ENCODE measurements around the gene MYO9A. TPM values are rescaled to one million over a fixed set of nuclear protein-coding genes. Genes with fewer than 3 reads are reported as not detected.
"Not testable (repeated sequence)": the region's sequence is repeated elsewhere in the genome, so short reads cannot be mapped to it uniquely, and the experiment has no call there.

MYO9A gene
- total RNA-seq, 1 experiment from 2014 or later = 23.0 TPM

- Histone ChIP-seq H4K20me1 (ENCODE audit: insufficient read depth) (no peaks in the 10 kb centered on the region), H3K4me1 (ENCODE audit: control insufficient read depth in 1 of 2, insufficient read depth in 2 of 2, low read length in 2 of 2) (peaks cover 0 to 4% of the 10 kb centered on the region in 2 experiments; a peak in 1 of 4 replicates), H3K36me3 (ENCODE audit: control insufficient read depth in 1 of 2, insufficient read depth in 2 of 2, low read length in 2 of 2) (no peaks in the 10 kb centered on the region; a peak in 1 of 4 replicates), H3K4me2 (ENCODE audit: low read length) (no peak overlapping the region), H3K9me2 (ENCODE audit: insufficient read depth) (no peaks in the 10 kb centered on the region), H3K27me3 (ENCODE audit: insufficient read depth, low read length) (no peaks in the 10 kb centered on the region), H3K9ac (ENCODE audit: low read length) (no peak overlapping the region), H2AFZ (ENCODE audit: low read depth, low read length, poor library complexity, severe bottlenecking) (no peak overlapping the region), H3K9me3 (ENCODE audit: control insufficient read depth in 1 of 2, insufficient read depth in 1 of 2, low read depth in 1 of 2, low read length in 2 of 2) (no peaks in the 10 kb centered on the region), H3K27ac (ENCODE audit: low read depth, low read length) (no peak overlapping the region), H3K4me3 (replicated peaks in 1 of 2; ENCODE audit: low read depth in 1 of 2, low read length in 2 of 2) (no peak overlapping the region), H3K79me2 (ENCODE audit: insufficient read depth, low read length) (no peaks in the 10 kb centered on the region)
- ChIA-PET POLR2A (no interaction called here), CTCF (no interaction called here), RAD21 (ENCODE audit: low non-redundant PET in 1 of 2, low total read pairs in 2 of 2, uncharacterized antibody in 2 of 2, unreplicated experiment in 2 of 2) (no interaction called here)
- no peak for DNase-seq (ENCODE audit: low read depth, low spot score)
- no peak for TF ChIP-seq ZFX (IDR thresholded peaks at IDR 0.05)
- intact Hi-C loops (cut with micrococcal nuclease) = no loop called here
- no TSS peak for BruUV-seq (replicated peaks)
- no peak for ATAC-seq
Observed at GRCh38 chr15:71999807-72000206, 118.1 kb downstream of the MYO9A start.

- H3K36me3 ChIP-seq (ENCODE audit: control insufficient read depth in 1 of 2, insufficient read depth in 2 of 2, low read length in 2 of 2); RAD21 ChIA-PET (ENCODE audit: low non-redundant PET in 1 of 2, low total read pairs in 2 of 2, uncharacterized antibody in 2 of 2, unreplicated experiment in 2 of 2); intact Hi-C loops (cut with micrococcal nuclease); POLR2A ChIA-PET; H2AFZ ChIP-seq (ENCODE audit: low read depth, low read length, poor library complexity, severe bottlenecking); H3K27ac ChIP-seq (ENCODE audit: low read depth, low read length); H3K9me3 ChIP-seq (ENCODE audit: control insufficient read depth in 1 of 2, insufficient read depth in 1 of 2, low read depth in 1 of 2, low read length in 2 of 2); CTCF ChIA-PET; H3K4me3 ChIP-seq (replicated peaks in 1 of 2; ENCODE audit: low read depth in 1 of 2, low read length in 2 of 2); H3K9ac ChIP-seq (ENCODE audit: low read length); H3K4me2 ChIP-seq (ENCODE audit: low read length); H4K20me1 ChIP-seq (ENCODE audit: insufficient read depth); ATAC-seq; H3K27me3 ChIP-seq (ENCODE audit: insufficient read depth, low read length); DNase-seq (ENCODE audit: low read depth, low spot score); H3K4me1 ChIP-seq (ENCODE audit: control insufficient read depth in 1 of 2, insufficient read depth in 2 of 2, low read length in 2 of 2); H3K9me2 ChIP-seq (ENCODE audit: insufficient read depth); BruUV-seq (replicated peaks); H3K79me2 ChIP-seq (ENCODE audit: insufficient read depth, low read length): not testable (repeated sequence)
Observed at GRCh38 chr15:71998717-71999116, 119.2 kb downstream of the MYO9A start.

- Histone ChIP-seq H3K9ac (ENCODE audit: low read length) (no peak overlapping the region), H3K9me3 (ENCODE audit: control insufficient read depth in 1 of 2, insufficient read depth in 1 of 2, low read depth in 1 of 2, low read length in 2 of 2) (no peaks in the 10 kb centered on the region), H3K36me3 (ENCODE audit: control insufficient read depth in 1 of 2, insufficient read depth in 2 of 2, low read length in 2 of 2) (no peaks in the 10 kb centered on the region; a peak in 1 of 4 replicates), H3K27ac (ENCODE audit: low read depth, low read length) (no peak overlapping the region), H3K9me2 (ENCODE audit: insufficient read depth) (no peaks in the 10 kb centered on the region), H3K4me3 (replicated peaks in 1 of 2; ENCODE audit: low read depth in 1 of 2, low read length in 2 of 2) (no peak overlapping the region), H3K4me2 (ENCODE audit: low read length) (no peak overlapping the region), H3K27me3 (ENCODE audit: insufficient read depth, low read length) (no peaks in the 10 kb centered on the region), H3K79me2 (ENCODE audit: insufficient read depth, low read length) (no peaks in the 10 kb centered on the region), H3K4me1 (ENCODE audit: control insufficient read depth in 1 of 2, insufficient read depth in 2 of 2, low read length in 2 of 2) (peaks cover 0 to 11% of the 10 kb centered on the region in 2 experiments; a peak in 2 of 4 replicates), H4K20me1 (ENCODE audit: insufficient read depth) (no peaks in the 10 kb centered on the region; the same call in 1 of the 2 replicates), H2AFZ (ENCODE audit: low read depth, low read length, poor library complexity, severe bottlenecking) (no peak overlapping the region)
- POLR2A ChIA-PET = no interaction called here
- TF ChIP-seq YY1 (IDR thresholded peaks at IDR 0.05; ENCODE audit: extremely low read depth, insufficient replicate concordance, low read depth, low read length) = no peak
- TF ChIP-seq CEBPB (IDR thresholded peaks at IDR 0.05; ENCODE audit: low read depth) = no peak
- no peak for TF ChIP-seq MAX (IDR thresholded peaks at IDR 0.05)
- TF ChIP-seq FOSL1 (IDR thresholded peaks at IDR 0.05; ENCODE audit: low read depth) = no peak
- no peak for TF ChIP-seq JUND (IDR thresholded peaks at IDR 0.05)
- TF ChIP-seq EGR1 (IDR thresholded peaks at IDR 0.05; ENCODE audit: low read depth) = no peak
- no peak for TF ChIP-seq ZFX (IDR thresholded peaks at IDR 0.05)
- no peak for TF ChIP-seq RAD21 (IDR thresholded peaks at IDR 0.05; ENCODE audit: low read depth)
- TF ChIP-seq ZNF274 (IDR thresholded peaks at IDR 0.05; ENCODE audit: low read depth, low read length) = no peak
- no peak for TF ChIP-seq EZH2phosphoT487 (IDR thresholded peaks at IDR 0.05; ENCODE audit: borderline replicate concordance)
- no peak for TF ChIP-seq SIN3A (IDR thresholded peaks at IDR 0.05; ENCODE audit: low read depth)
- TF ChIP-seq POLR2AphosphoS5 (IDR thresholded peaks at IDR 0.05; ENCODE audit: low read depth, low read length) = no peak
- no peak for TF ChIP-seq SRF (IDR thresholded peaks at IDR 0.05; ENCODE audit: low read depth)
- no peak for TF ChIP-seq ELF1 (IDR thresholded peaks at IDR 0.05; ENCODE audit: borderline replicate concordance, low read depth)
- BruUV-seq (replicated peaks) = no TSS peak
- ATAC-seq (no peak), DNase-seq (ENCODE audit: low read depth, low spot score) (no peak)
- CTCF ChIA-PET = no interaction called here
- RAD21 ChIA-PET (ENCODE audit: low non-redundant PET in 1 of 2, low total read pairs in 2 of 2, uncharacterized antibody in 2 of 2, unreplicated experiment in 2 of 2) = no interaction called here
- intact Hi-C loops (cut with micrococcal nuclease) = no loop called here
Observed at GRCh38 chr15:71997691-71998090, 120.3 kb downstream of the MYO9A start.
